ENCODE measurements around the gene HK1.

Gene HK1

GRCh38 chr10:69259547-69260243 lies 18.6 kb upstream of the HK1 start:
- Histone ChIP-seq H3K4me3 (ENCODE audit: low read depth, low read length) (no peak overlapping the region), H3K9me3 (ENCODE audit: severe bottlenecking) (no peaks in the 10 kb centered on the region), H3K36me3 (no peaks in the 10 kb centered on the region), H3K27ac (no peak overlapping the region), H3K27me3 (ENCODE audit: insufficient read depth, low read depth, severe bottlenecking) (no peaks in the 10 kb centered on the region)
- DNase-seq = no peak
- TF ChIP-seq CTCF (IDR thresholded peaks at IDR 0.05; ENCODE audit: low read depth, low read length) = no peak

GRCh38 chr10:69261184-69261583 lies 17.1 kb upstream of the HK1 start:
- TF ChIP-seq CTCF (IDR thresholded peaks at IDR 0.05; ENCODE audit: low read depth, low read length) = no peak
- H3K9me3 ChIP-seq (ENCODE audit: severe bottlenecking) = no peaks in the 10 kb centered on the region
- no peaks in the 10 kb centered on the region for H3K27me3 ChIP-seq (ENCODE audit: insufficient read depth, low read depth, severe bottlenecking)
- no peak overlapping the region for H3K27ac ChIP-seq
- DNase-seq = no peak
- H3K36me3 ChIP-seq = no peaks in the 10 kb centered on the region
- no peak overlapping the region for H3K4me3 ChIP-seq (ENCODE audit: low read depth, low read length)

GRCh38 chr10:69262292-69262751 lies 16.0 kb upstream of the HK1 start:
- DNase-seq = no peak
- no peak for TF ChIP-seq CTCF (IDR thresholded peaks at IDR 0.05; ENCODE audit: low read depth, low read length)

GRCh38 chr10:69265521-69265920 lies 12.8 kb upstream of the HK1 start:
- Histone ChIP-seq H3K27ac (no peak overlapping the region), H3K4me3 (ENCODE audit: low read depth, low read length) (no peak overlapping the region), H3K36me3 (no peaks in the 10 kb centered on the region), H3K27me3 (ENCODE audit: insufficient read depth, low read depth, severe bottlenecking) (no peaks in the 10 kb centered on the region), H3K9me3 (ENCODE audit: severe bottlenecking) (no peaks in the 10 kb centered on the region)
- DNase-seq = no peak
- TF ChIP-seq CTCF (IDR thresholded peaks at IDR 0.05; ENCODE audit: low read depth, low read length) = no peak

More at GRCh38 chr10:69262292-69262751, 16.0 kb upstream of the HK1 start:
- Histone ChIP-seq H3K27ac (no peak overlapping the region), H3K36me3 (no peaks in the 10 kb centered on the region), H3K9me3 (ENCODE audit: severe bottlenecking) (no peaks in the 10 kb centered on the region), H3K27me3 (ENCODE audit: insufficient read depth, low read depth, severe bottlenecking) (no peaks in the 10 kb centered on the region), H3K4me3 (ENCODE audit: low read depth, low read length) (no peak overlapping the region)

- DNase-seq = no peak
- no peak for TF ChIP-seq CTCF (IDR thresholded peaks at IDR 0.05; ENCODE audit: low read depth, low read length)
Observed at GRCh38 chr10:69268761-69269416, 9.4 kb upstream of the HK1 start.

More at GRCh38 chr10:69268761-69269416, 9.4 kb upstream of the HK1 start:
- H3K4me3 ChIP-seq (ENCODE audit: low read depth, low read length) = no peak overlapping the region
- no peak overlapping the region for H3K27ac ChIP-seq
- no peaks in the 10 kb centered on the region for H3K36me3 ChIP-seq
- H3K9me3 ChIP-seq (ENCODE audit: severe bottlenecking) = no peaks in the 10 kb centered on the region
- no peaks in the 10 kb centered on the region for H3K27me3 ChIP-seq (ENCODE audit: insufficient read depth, low read depth, severe bottlenecking)
